Heart right ventricle (tissue), 16 donors: ENCODE data around the gene SLC39A11. TPM values are rescaled to one million over a fixed set of nuclear protein-coding genes. Genes with fewer than 3 reads are reported as not detected.

Source experiments
- ATAC-seq, 8 donors: fragments of 200-7000 bp; cut with Tn5 transposase; one replicate each; pipeline ENCODE4 v1.9.1; 2020; ENCODE audit warnings: mild to moderate bottlenecking in 8 of 8, moderate library complexity in 8 of 8, moderate number of reproducible peaks in 1 of 8
- DNase-seq, 2 donors: peaks; one replicate each; pipeline ENCODE4 v3.0.0-alpha.2; 2020
- H3K27ac ChIP-seq, 10 donors: fragments of 200-600 bp; sonication (generic) in 2 of 10; one replicate each; pipeline versions ENCODE4 v1.5.0 to v1.8.0; 2020 to 2022; ENCODE audit warnings: mild to moderate bottlenecking in 3 of 10
- H3K27me3 ChIP-seq, 7 donors: fragments of 200-600 bp; one replicate each; pipeline ENCODE4 v1.8.0; 2021 to 2022; ENCODE audit warnings: mild to moderate bottlenecking in 2 of 7
- H3K36me3 ChIP-seq, 9 donors: fragments of 200-600 bp; sonication (generic) in 1 of 9; one replicate each; pipeline versions ENCODE4 v1.5.0 to v1.8.0; 2020 to 2022; ENCODE audit warnings: mild to moderate bottlenecking in 2 of 9
- H3K4me1 ChIP-seq, 9 donors: fragments of 200-600 bp; sonication (generic) in 1 of 9; one replicate each; pipeline versions ENCODE4 v1.5.0 to v1.8.0; 2020 to 2022; ENCODE audit warnings: mild to moderate bottlenecking in 4 of 9
- H3K4me3 ChIP-seq, 10 donors: fragments of 200-600 bp; sonication (generic) in 2 of 10; one replicate each; pipeline versions ENCODE4 v1.5.0 to v1.8.0; 2020 to 2022; ENCODE audit warnings: mild to moderate bottlenecking in 7 of 10, moderate library complexity in 2 of 10
- H3K9me3 ChIP-seq, 11 donors: fragments of 200-600 bp in 10 of 11; sonication (generic) in 2 of 11; one replicate each; pipeline versions ENCODE4 v1.5.0 to v1.8.0; 2013 to 2022; ENCODE audit warnings: mild to moderate bottlenecking in 2 of 11, control low read depth in 1 of 11, moderate library complexity in 1 of 11
- CTCF ChIP-seq, 9 donors: fragments of 200-600 bp; sonication (generic) in 2 of 9; IDR thresholded peaks; one replicate each; pipeline versions ENCODE4 v1.5.0 to v1.8.0; 2021 to 2022; ENCODE audit warnings: antibody characterized with exemption in 9 of 9, mild to moderate bottlenecking in 5 of 9, moderate library complexity in 1 of 9
- WGBS, 2 donors: extraction: QIAGEN DNeasy Blood & Tissue Kit; methylation state at CpG; one replicate each; pipeline ENCODE4 v1.1.7; 2013; ENCODE audit warnings: inconsistent platforms in 1 of 2; 5-methylcytosine and 5-hydroxymethylcytosine counted together
- intact Hi-C, 10 donors: fragments of 100-400 bp; cut with DNase I; formaldehyde crosslinking; loops; one replicate each; pipeline versions ENCODE4 v1.11.1 to v1.14.2; 2022
- polyA plus RNA-seq, 2 donors: library from polyadenylated mRNA; stranded (reverse); fragments of 200-250 nt; gene quantifications; one replicate each; pipeline ENCODE4 v1.2.3, GENCODE V29; 2013
- total RNA-seq, 10 donors: library from RNA; stranded (reverse); fragmentation: NEBNext Ultra II Directional in 3 of 10; extraction: Animal tissue kit (Norgen Biotek cat#: 25700) in 3 of 10; gene quantifications; one replicate each; pipeline versions ENCODE4 v1.2.1 to v1.2.4, GENCODE V29; 2021 to 2023
- donor health status: Arrhythmogenic right ventricular cardiomyopathy.
- donor health status: ischemic (EF 13 %, LVEDD 7.1; RV severe dilation, severe dysfunction).
- donor health status: healthy with polysubstance abuse.
- donor health status: DM: no; HTN: yes; CAD: no.
- donor health status: DM: no; HTN: no; CAD: no.
- donor health status: ischemic (EF 25% LVEDD 6.9; RV normal size, moderate dysfunction).
- donor health status: ischemic (EF 25% LVEDD 5.7; RV mildly dilated, moderate dysfunction).
- donor health status: healthy.
- donor health status: DM: yes; HTN: yes; CAD: no.
- donor health status: Ischemic cardiomyopathy.
- donor health status: ischemic (EF 35%, LVEDD 5.7; RV mildly dilated, moderate dysfunction).
- donor health status: nonischemic (EF 11% LVEDD 7.7; RV severe dilation, severe dysfunction).
- donor health status: DM: yes; HTN: yes; CAD: no.
- donor health status: PGD.
- donor health status: ischemic (EF 29% LVEDD 5.4; RV normal size, mild dysfunction).
- donor health status: nonischemic (EF 23%, LVEDD 6.1; RV moderate dilation, normal function).

SLC39A11 gene
- total and polyA plus RNA-seq, 12 donors = 2.4 to 11.3 (median 6.4) TPM

GRCh38 chr17:72886622-72887021 lies 205.9 kb downstream of the SLC39A11 start:
- 94 to 95% methylated on average over 3 of the region's 3 CpGs for WGBS, 2 donors
- no peak for TF ChIP-seq CTCF (IDR thresholded peaks at IDR 0.05)
- intact Hi-C loops = no loop called here
- Histone ChIP-seq H3K27ac (no peak overlapping the region), H3K4me1 (no peaks in the 10 kb centered on the region), H3K27me3 (no peaks in the 10 kb centered on the region), H3K36me3 (peaks cover 0 to 3% (median 0%) of the 10 kb centered on the region in 9 donors), H3K4me3 (no peak overlapping the region), H3K9me3 (no peaks in the 10 kb centered on the region)
- DNase-seq = no peak
- no peak for ATAC-seq

- ATAC-seq (no peak), DNase-seq (no peak)
- no peaks in the 10 kb centered on the region for H3K27me3 ChIP-seq
- no peak for TF ChIP-seq CTCF (IDR thresholded peaks at IDR 0.05)
- peaks cover 0 to 6% (median 3%) of the 10 kb centered on the region in 9 donors for H3K36me3 ChIP-seq
- intact Hi-C loops = no loop called here
- no peak overlapping the region for H3K27ac ChIP-seq
- no peak overlapping the region for H3K4me3 ChIP-seq
- no peaks in the 10 kb centered on the region for H3K4me1 ChIP-seq
- H3K9me3 ChIP-seq = peaks cover 0 to 23% (median 12%) of the 10 kb centered on the region in 11 donors
- 89 to 92% methylated on average over 2 of the region's 2 CpGs for WGBS, 2 donors
These were observed 208.4 kb downstream of the SLC39A11 start for GRCh38 chr17:72884066-72884465.

GRCh38 chr17:72883351-72883750 lies 209.1 kb downstream of the SLC39A11 start:
- Histone ChIP-seq H3K9me3 (peaks cover 0 to 30% (median 12%) of the 10 kb centered on the region in 11 donors), H3K4me1 (no peaks in the 10 kb centered on the region), H3K36me3 (peaks cover 0 to 6% (median 3%) of the 10 kb centered on the region in 9 donors), H3K27ac (no peak overlapping the region), H3K4me3 (no peak overlapping the region), H3K27me3 (no peaks in the 10 kb centered on the region)
- ATAC-seq (no peak), DNase-seq (no peak)
- WGBS, 2 donors = 96 to 97% methylated on average over 5 of the region's 5 CpGs
- intact Hi-C loops = no loop called here
- no peak for TF ChIP-seq CTCF (IDR thresholded peaks at IDR 0.05)

GRCh38 chr17:72882426-72882825 lies 210.1 kb downstream of the SLC39A11 start:
- H3K9me3 ChIP-seq = peaks cover 0 to 38% (median 12%) of the 10 kb centered on the region in 11 donors
- ATAC-seq = no peak
- H3K4me1 ChIP-seq = no peaks in the 10 kb centered on the region
- no peak for TF ChIP-seq CTCF (IDR thresholded peaks at IDR 0.05)
- intact Hi-C loops = no loop called here
- H3K4me3 ChIP-seq = no peak overlapping the region
- H3K36me3 ChIP-seq = peaks cover 0 to 6% (median 3%) of the 10 kb centered on the region in 9 donors
- H3K27me3 ChIP-seq = no peaks in the 10 kb centered on the region
- WGBS, 2 donors = 73 to 82% methylated on average over 4 of the region's 4 CpGs
- no peak for DNase-seq
- H3K27ac ChIP-seq = no peak overlapping the region
